NOMO-1 (cell line): ENCODE measurements around the gene POLRMT.

Experiments used
- DNase-seq, 2 experiments: peaks; one replicate each; lab custom pipeline; 2025; ENCODE audit not compliant: unreplicated experiment in 2 of 2; lab: John Stamatoyannopoulos, UW

Gene POLRMT

DNA sequence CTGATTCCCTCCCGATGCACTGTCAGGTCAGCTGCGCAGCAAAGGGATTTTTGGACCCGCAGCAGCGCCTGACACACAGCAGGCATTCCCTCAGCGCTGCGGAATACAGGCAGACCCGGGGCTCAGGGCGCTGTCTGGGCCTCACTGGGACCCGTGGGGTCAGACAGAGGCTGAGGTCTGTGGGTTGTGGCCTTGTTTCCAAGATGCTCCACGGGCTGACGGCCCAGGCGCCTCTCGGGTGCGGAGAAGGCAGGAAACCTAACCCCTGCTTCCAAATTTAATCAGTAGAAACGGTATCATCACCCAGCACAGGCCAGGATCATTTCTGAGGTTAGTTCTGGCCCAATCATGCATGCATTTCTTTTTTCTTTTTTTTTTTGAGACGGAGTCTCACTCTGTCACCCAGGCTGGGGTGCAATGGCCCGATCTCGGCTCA lies 30.4 kb upstream of the POLRMT start:
- DNase-seq: no peak

DNA sequence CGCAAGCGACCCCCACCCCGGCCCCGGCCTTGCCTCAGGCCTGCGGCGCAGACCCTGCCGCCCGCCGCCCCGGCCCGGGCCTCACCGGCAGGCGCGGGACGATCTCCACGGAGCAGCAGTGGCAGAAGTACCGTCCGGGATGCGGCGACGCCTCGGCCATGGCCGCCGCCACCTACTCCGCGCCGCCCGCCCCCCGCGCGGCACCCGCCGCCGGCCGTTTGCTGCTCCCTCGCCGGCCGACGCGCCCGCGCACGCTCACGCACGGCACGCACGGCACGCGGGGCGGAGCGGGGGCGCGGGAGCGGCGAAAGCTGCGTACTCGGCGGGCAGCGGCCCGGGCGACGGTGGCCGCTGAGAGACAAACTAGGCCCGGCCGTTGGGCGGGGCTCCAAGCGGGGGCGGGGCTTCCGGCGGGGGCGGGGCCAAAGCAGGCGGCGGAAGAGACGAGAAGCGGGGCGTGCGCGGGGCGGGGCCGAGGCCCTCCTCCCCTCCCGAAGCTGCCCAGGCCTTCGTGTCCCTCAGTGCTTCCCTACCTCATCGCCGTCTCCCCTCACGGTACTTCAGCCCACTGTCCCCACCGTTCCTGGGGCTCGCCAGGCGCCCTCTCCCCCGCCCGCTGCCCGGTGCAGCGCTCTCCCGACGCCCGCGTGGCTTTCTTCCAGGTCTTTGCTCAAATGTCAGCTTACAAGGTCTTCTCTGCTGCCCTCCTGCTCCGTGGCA lies 29.8 kb upstream of the POLRMT start, which contains the start of gene RNF126:
TSS of gene RNF126 (minus strand) at position 253 of the 720 bp plus-strand sequence. CDS start at position 160, 93 bp downstream.
- DNase-seq: peak; percentile 84 to 95

DNA sequence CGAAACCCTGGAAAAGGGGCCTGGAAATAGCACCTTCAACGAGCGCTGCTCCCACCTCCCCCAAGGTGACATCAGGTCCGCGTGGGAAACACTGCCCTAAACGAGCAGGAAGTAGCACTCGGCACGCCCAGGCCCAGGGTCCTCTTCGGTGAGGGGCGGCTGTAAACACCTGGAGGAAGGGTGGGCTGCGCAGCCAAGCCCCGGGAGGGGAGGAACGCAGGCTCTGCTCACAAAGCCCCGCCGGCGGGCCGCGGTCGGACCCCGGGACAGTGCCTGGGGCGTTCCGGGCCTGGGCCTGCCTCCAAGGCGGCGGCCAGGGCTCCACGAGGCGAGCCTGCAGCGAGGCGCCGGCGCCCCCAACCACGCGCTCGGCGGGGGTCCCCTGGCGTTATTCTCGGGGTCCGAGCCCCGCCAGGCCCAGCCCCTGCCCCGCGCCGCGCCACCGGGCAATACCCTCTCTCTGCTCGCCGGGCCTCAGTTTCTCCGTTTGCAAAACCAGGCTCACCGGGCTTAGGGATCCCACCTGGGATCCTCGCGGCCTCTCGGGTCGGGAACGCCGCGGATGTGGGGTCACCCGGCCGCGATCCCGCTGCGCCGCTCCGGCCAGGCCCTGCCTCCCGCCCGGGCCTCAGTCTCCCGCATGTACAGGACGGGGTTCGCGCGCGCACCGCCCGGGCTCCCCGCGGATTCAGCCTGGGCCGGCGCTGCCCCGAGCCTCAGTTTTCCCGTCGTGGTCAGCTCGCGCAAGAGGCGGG lies 29.0 kb upstream of the POLRMT start:
- peak; percentile 59 to 65 for DNase-seq

DNA sequence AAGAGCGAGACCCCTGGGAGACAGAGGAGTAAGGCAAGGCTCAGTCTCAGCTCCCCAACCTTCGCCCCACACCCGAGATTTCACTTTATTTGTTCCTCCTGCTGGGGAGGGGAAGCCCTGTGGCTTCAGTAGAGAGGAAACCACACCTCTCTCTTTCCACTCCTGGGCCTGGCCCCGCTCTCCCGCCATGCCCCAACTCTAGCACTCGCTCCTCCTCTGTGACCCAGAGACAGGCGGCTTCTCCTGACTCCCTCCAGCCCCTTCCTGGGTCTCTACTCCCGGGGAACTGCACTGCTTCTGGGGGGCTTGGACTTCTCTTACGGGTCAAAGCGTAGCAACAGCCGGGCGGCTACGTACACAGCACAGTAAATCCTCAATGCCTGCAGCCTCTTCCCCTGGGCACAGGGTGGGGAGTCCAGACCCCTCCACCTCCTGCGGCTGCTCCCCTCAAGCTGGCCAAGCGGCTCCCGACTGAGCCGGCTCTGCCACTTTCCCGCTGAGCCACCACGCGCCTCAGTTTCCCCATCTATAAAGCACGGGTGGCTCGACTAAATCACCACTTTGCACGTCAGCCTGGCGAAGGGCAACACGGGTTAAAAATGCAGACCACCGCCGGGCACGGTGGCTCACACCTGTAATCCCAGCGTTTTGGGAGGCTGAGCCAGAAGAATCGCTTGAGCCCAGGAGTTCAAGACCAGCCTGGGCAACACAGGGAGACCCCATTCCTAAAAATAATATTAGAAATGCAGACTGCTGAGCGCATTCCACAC lies 28.3 kb upstream of the POLRMT start:
- DNase-seq: peak; percentile 53 to 60

DNA sequence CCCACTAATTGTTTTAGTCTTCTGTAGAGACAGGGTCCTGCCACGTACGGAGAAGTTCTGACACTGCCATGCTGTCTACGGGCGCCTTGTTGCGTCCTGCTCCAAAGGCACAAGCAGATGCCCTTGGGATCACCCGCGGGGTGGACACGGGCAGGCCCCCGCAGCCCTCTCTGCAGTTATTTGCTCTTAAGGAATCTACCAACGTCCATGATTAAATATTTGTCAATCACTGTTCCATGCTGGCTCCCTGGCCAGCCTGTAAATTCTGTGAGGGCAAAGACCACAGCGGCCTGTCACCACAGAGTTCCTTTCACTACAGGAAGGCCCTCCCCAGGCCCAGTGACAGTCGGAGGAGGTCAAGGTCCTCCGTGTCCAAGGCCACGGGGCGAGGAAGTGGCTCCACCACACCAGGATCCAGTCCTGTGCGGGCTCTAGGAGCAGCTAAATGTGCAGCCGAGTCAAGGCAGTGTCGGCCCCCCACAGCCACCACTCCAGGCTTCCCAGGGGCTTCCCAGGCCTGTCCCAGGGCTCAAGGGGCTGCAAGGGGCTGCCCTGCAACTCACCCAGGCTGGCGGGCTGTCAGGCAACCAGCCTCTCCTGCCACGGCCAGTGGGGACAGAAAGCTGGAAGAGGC lies 27.6 kb upstream of the POLRMT start:
- DNase-seq: no peak

DNA sequence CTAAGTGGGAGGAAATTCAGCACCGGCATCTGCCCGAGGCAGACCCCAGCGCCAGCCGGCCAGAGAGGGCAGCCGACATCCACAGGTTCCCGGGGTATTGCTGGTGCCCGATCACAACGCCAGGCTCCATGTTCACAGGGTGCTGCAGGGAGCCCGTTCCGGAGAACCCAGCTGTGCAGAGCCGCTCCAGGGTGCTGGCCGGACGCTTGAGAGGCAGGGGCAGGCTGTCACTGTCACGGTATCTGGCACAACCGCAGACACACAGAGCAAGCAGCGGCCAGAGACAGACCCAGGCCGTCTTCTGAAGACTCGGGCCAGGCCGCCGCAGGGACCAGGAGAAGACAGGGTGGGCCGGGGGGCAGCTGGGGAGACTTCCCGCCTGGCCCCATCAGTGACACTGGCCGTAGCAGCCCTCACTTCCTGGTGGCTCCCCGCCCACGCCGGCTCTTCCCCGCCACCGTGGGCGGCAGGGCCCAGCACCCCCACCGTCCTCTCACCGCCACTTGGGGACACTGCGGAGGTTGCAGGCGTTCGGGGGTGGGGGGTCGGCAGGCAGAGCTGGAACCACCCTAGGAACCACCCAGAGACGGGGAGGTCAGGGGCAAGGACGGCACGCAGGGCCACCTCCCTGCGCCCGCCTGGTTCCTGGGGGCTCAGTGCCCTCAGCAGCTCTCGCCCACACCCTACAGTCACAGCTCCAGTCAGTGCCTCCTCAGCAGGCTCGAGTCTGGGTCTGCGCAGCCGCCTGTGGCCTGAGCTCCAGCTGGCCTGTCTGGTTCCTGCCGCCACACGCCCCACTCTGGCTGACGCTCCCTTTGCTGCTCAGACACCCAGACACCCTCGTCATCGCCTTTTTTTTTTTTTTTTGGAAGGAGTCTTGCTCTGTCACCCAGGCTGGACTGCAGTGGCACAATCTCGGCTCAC lies 25.8 kb upstream of the POLRMT start:
- DNase-seq: no peak

DNA sequence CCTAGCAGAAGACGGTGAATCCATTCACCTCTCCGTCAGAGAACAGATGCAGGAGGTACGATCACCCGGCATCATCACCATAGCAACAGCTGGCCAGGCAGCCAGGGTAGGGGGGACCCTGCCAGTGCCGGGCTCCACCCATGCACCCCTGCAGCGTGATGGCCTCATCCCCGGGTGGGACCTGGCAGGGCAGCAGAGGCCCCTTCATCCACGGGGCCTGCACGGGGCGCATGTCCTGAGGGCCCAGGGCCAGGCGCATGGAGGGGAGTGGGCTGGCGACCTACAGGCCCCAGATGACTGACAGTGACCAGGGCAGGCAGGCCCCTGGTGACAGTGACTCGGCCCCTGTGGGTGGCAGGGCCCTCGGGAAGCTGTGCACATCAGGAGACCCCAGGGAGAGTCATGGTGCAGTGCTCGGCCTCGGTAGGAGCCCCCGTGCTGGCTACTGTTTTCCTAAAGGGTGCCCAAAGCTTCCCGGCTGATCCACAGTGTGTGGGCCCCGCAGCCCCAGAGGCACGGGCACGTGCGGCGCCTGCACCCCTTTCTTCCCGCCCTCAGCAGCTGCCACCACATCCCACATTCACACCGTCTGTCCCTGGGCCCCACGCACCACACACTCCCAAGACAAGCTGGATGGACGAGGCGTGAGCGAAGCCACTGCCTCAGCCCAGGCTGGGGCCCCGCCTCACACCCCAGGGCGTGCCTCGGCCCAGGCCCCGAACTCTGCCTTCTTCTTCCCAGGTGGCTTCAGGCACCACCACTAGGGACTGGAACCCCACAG lies 24.9 kb upstream of the POLRMT start:
- DNase-seq: no peak

DNA sequence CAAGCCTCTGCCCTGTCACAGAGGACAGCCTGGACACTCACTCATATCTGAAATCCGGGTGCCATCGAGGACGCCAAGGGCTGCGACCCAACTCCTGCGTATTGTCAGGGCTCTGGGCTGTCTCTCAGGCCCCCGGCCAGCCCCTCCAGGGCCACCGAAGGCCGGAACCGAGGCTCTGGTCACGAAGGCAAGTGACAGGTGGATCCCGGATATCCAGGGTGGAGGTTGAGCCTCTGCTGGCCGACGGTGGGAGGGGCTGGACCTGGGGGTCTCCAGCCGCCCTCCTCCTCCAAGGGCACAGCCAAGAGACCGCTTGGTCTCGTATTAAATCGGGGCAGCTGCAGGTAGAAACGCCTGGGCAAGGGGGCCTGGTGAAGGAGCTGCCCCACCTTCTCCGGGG lies 24.3 kb upstream of the POLRMT start:
- no peak for DNase-seq

DNA sequence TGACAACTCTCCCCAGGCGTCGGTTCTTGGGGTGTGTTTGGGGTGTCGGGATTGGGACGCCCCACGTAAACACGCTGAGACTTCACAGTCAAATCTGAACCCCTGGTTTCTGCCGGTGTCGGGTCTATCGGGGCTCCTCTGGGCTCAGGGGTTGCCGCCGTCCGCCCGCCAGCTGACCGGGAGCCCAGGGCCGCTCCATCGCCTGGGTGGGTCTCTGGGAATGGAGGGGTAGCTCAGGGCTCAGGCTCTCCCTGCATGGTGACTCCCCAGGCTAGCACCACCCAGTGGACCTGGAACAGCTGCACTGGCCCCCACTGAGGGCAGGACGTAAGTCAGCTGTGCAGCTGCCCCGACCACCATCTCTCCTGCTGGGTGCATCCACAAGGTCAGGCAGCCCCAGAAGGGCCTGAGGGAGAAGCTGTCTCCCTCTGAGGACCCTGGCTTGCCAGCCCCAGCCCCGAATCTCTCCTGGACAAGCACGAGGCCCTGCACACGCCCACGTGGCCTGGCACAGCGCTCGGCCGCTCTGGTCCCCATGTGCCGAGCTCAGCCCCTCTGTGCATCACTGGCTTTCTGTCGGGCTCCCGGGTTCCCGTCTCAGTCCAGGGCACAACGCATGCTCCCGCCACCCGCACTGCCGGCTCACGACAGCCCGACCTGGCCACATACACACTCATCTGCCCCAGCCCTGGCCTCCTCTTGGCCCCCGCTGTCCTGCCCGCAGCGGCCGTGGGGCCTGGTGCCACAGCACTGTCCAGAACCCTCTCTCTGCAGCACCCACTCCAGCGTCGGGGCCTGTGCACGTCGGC lies 23.6 kb upstream of the POLRMT start:
- no peak for DNase-seq

DNA sequence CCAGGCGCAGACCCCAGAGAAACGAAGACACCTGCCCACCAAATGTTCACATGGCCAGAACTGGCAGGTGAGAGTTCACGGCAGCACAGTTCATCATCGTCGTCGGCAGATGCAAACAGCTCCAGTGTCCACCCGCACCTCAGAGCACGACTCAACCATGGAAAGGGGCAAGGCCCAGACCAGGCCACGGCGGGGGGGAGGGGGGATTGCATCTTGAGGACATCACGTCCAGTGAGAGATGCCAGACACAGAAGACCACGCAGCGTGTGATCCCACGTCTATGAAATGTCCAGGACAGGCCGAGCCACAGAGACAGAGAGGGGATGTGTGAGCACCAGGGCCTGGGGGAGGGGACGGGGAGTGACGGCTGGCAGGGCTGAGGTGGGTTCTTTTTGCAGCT lies 22.4 kb upstream of the POLRMT start:
- DNase-seq: no peak

DNA sequence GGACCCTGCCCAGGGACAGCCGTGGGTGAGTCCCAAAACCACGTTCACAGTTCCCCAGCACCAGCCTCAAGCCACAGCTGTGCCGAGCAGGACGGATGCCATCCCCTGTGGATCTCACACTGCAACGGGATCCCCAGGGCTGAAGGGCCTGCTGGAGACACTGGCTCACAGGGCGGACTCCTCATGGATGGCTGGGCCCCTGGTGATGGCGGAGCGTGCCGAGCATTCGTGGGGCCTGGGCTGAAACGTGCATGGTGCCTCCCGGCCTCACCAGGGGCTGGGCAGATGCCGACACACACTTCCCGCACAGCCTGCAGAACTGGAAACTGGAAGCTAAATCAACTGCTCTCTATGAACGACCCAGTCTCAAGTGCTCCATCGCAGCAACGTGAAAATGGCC lies 20.1 kb upstream of the POLRMT start:
- no peak for DNase-seq

DNA sequence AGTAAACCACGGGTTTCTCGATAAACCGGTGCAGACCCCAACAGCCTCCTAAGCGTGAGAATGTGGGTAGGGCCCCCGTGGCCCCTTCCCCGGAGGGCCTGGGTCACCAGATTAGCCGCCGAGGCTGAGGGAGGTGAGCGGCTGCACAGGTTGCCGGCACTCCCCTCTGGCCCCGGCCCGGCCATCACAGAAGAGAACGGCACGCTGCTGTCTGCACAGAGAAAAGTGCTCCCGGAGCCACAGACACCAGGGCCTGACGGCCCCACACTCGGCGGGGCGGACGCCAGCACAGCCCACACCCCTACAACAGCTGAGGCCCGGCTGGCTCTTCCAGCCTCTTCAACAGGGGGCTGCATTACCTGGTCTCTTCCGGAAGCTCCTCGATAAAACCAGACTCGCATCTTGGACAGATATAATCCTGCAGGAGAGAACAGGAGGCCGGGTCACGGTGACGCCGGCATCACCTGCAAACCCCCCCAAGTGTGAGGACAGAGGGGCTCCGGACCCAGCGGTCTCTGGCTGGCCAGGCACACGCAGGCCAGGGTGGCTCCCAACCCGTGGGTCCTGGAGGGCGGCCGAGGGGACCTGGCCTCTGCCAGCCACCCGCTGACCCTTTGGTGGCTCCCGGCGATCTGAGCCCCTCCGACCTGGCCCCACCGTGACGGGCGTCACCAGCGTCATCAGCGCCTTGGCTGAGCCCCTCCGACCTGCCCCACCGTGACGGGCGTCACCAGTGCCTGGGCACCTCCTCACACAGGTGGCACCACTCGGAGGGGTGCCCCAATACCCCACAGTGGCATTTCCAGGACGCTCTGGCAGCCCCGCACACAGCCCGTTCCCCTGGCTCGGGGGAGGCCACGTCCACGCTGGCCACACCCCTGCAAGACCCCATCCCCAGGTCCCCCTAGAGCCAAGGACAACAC lies 19.4 kb upstream of the POLRMT start:
- no peak for DNase-seq

DNA sequence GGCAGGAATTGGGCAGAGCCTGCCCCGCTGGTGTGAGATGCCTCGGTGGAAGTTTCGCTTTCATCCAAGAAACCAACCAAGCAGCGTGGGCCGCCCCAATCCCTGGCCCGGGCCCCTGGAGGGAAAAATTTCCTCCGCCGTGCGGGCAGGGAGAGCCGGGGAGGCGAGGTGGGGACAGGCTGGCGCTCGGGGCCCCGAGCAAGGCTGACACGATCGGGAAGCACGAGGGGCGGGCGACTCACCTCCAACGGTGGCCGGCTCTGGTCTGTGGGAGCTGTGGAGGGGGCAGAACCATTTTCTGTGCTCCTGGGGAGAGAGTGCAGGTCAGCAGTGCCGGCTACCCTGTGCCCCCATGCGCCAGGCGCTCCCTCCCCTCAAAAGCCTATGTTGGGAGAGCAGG lies 18.7 kb upstream of the POLRMT start:
- no peak for DNase-seq

DNA sequence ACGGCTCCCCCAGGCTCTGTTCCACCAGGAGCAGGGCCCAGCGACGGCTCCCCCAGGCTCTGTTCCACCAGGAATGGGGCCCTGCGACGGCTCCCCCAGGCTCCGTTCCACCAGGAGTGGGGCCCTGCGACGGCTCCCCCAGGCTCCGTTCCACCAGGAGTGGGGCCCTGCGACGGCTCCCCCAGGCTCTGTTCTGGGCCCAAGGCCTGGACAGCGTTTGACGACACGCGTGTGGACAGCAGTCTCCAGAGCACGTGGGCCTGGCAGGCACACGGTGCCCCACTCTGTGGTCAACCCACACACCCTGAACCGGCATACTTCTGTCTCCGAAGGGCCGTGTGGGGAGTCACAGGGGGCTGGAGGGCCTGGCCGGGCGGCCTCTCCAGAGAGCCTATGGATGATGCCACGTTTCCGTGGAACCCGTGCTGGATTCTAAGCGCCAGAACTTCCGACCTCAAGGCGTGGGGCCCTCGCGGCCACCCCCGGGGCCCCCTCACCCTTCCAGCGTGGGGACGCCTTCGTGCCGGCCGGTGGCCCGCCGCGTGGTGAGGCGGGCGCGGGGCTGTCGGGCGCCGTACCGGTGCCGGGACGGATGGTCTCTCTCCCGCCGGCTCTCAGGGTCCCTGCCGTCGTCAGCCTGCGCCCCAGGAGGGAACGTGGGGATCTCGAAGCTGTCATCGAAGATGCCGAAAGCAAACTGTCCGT lies 17.9 kb upstream of the POLRMT start:
- DNase-seq: no peak

DNA sequence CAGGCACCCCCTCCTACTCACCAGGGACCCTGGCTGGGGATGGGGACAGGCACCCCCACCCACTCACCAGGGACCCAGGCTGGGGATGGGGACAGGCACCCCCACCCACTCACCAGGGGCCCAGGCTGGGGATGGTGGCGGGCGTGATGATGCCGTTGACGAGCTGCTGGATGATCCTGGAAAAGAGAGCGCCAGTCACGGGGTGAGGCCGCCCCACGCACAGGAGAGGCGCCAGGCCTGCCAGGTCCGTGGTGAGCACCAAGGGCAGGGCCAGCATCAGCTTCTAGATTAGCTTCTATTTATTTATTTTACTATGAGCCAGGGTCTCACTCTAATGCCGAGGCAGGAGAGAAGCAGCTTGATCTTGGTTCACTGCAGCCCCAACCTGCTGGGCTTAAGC lies 16.8 kb upstream of the POLRMT start:
- DNase-seq: no peak

DNA sequence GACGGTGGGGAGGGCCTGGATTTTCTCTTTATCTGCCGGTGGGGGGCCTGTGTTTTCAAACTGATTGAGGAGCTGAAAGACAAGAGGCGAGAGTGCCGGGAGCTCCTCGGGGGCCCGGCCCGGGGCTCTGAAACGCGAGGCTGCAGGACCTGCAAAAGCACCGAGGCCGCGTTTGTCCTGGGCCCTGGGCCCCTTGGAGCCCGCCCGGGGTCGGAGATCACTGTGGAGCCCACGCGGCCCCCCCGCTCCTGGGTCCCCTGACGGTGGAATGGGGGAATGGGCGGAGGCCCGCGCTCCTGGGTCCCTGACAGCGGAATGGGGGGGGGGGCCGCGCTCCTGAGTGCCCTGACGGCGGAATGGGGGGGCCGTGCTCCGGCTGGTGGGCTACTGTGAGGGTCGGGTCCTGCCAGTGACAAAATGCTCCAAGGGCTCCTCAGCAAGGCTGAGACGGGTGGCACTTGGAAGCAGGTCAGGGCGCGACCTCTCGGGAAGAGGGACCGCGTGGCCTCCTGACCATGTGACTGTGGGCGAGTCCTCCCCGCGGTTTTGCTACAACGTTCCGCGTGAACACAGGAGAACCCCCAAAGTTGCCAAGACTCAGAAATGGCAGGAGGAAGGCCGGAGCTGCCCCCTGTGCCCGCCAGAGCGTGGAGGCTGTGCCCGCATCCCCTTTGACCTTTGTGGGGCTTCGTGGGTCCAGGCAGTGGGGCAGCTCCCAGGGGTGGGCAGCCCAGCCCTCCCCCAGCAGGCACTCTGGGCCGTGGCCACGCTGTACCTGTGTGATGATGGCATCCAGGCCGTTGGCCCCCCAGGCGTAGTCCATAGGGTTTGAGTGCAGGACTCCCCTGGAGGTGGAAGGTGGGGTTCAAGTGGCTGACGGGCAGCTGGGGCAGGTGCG lies 15.8 kb upstream of the POLRMT start:
- DNase-seq: no peak
